IMR-90 (cell line): ENCODE measurements around the gene FBXW11.

Experiments used
- CEBPB ChIP-seq: IDR thresholded peaks from 2 replicates; pipeline ENCODE4 v1.6.1; 2012; ENCODE audit warnings: low read depth, low read length, improper control_type of control experiment
- CHD1 ChIP-seq: IDR thresholded peaks from 2 replicates; pipeline ENCODE4 v1.6.1; 2012; ENCODE audit warnings: low read depth, low read length, improper control_type of control experiment
- CTCF ChIP-seq: conservative IDR thresholded peaks from 2 replicates; pipeline ENCODE4 v1.5.1; 2012; ENCODE audit warnings: mild to moderate bottlenecking, low read depth, low read length, improper control_type of control experiment
- MXI1 ChIP-seq: IDR thresholded peaks from 2 replicates; pipeline ENCODE4 v1.6.1; 2012; ENCODE audit warnings: low read depth, mild to moderate bottlenecking, low read length, moderate library complexity, borderline replicate concordance
- POLR2A ChIP-seq: IDR thresholded peaks from 2 replicates; pipeline ENCODE4 v1.6.1; 2012; ENCODE audit warnings: mild to moderate bottlenecking, low read depth, low read length
- RAD21 ChIP-seq: IDR thresholded peaks from 2 replicates; pipeline ENCODE4 v1.6.1; 2012; ENCODE audit warnings: low read length, improper control_type of control experiment
- RCOR1 ChIP-seq: IDR thresholded peaks from 2 replicates; pipeline ENCODE4 v1.6.1; 2012; ENCODE audit warnings: mild to moderate bottlenecking, low read length, improper control_type of control experiment; ENCODE audit not compliant: insufficient replicate concordance
- SMC3 ChIP-seq: fragments of 150-350 bp; IDR thresholded peaks from 2 replicates; pipeline ENCODE4 v1.6.1; 2016; ENCODE audit warnings: low read depth, mild to moderate bottlenecking, antibody characterized with exemption, low read length, moderate library complexity

- TF ChIP-seq SMC3 (no peak), CTCF (no peak), POLR2A (no peak), CEBPB (no peak), MXI1 (no peak), RCOR1 (no peak), CHD1 (no peak), RAD21 (no peak)
Observed at GRCh38 chr5:171906703-171907590, 99.5 kb downstream of the FBXW11 start.
